K562 (cell line): Measurements from ENCODE around the gene TLN1. TPM values are rescaled to one million over a fixed set of nuclear protein-coding genes. Genes with fewer than 3 reads are reported as not detected.
A peak's percentile ranks its signal among the peaks of the same experiment; 100 is the strongest.

ENCODE experiments used
- ATF1 ChIP-seq, 2 experiments: fragments of 450-650 bp in 1 of 2; IDR thresholded peaks; 2 replicates each; pipeline ENCODE4 v1.6.1; 2016; ENCODE audit warnings: missing compliant biosample characterization in 1 of 2, missing genetic modification characterization in 1 of 2
- CBX3 ChIP-seq, 2 experiments: IDR thresholded peaks; 1 replicate in 1 of 2; 2 replicates in 1 of 2; pipeline ENCODE4 v1.6.1; 2012; ENCODE audit warnings: inconsistent platforms in 2 of 2, low read length in 2 of 2, borderline replicate concordance in 1 of 2, control low read depth in 1 of 2
- ERF ChIP-seq: fragments of 450-650 bp; formaldehyde crosslinking; IDR thresholded peaks from 2 replicates; pipeline ENCODE4 v1.4.0; 2020; ENCODE audit warnings: mild to moderate bottlenecking, mixed read lengths
- LCOR ChIP-seq: sonication (generic); formaldehyde crosslinking; IDR thresholded peaks from 2 replicates; pipeline ENCODE4 v1.8.0; 2022; ENCODE audit warnings: mild to moderate bottlenecking, missing genetic modification reagents
- MTA3 ChIP-seq: fragments of 450-650 bp; formaldehyde crosslinking; IDR thresholded peaks from 2 replicates; pipeline ENCODE4 v1.6.1; 2017; ENCODE audit warnings: mild to moderate bottlenecking, borderline replicate concordance
- RBFOX2 ChIP-seq: fragments of 200-400 bp; formaldehyde crosslinking; IDR thresholded peaks from 2 replicates; pipeline ENCODE4 v1.6.1; 2017; ENCODE audit warnings: low read depth, mild to moderate bottlenecking, low read length, moderate library complexity
- SMARCA5 ChIP-seq: fragments of 450-650 bp; IDR thresholded peaks from 2 replicates; pipeline ENCODE4 v1.6.1; 2016
- SUPT5H ChIP-seq: fragments of 450-650 bp; IDR thresholded peaks from 2 replicates; pipeline ENCODE4 v1.6.1; 2016
- VEZF1 ChIP-seq: fragments of 200-800 bp; sonication (Bioruptor generic); IDR thresholded peaks from 2 replicates; pipeline ENCODE4 v1.6.1; 2017; ENCODE audit warnings: missing genetic modification characterization, missing compliant biosample characterization
- ZBED1 ChIP-seq: IDR thresholded peaks from 2 replicates; pipeline ENCODE4 v1.6.1; 2014
- ZBTB33 ChIP-seq: sonication (generic); formaldehyde crosslinking; IDR thresholded peaks from 2 replicates; pipeline ENCODE4 v1.8.1; 2023; ENCODE audit warnings: mild to moderate bottlenecking, missing genetic modification reagents
- ZNF12 ChIP-seq: sonication (generic); formaldehyde crosslinking; IDR thresholded peaks from 2 replicates; pipeline ENCODE4 v1.4.0; 2020; ENCODE audit warnings: mild to moderate bottlenecking, missing genetic modification reagents
- ZNF511 ChIP-seq: sonication (generic); formaldehyde crosslinking; IDR thresholded peaks from 2 replicates; pipeline ENCODE4 v1.8.0; 2022; ENCODE audit warnings: mild to moderate bottlenecking, missing genetic modification reagents
- ZNF639 ChIP-seq, 2 experiments: fragments of 200-800 bp in 1 of 2; sonication (Bioruptor generic) in 1 of 2; sonication (generic) in 1 of 2; formaldehyde crosslinking in 1 of 2; IDR thresholded peaks in 1 of 2; conservative IDR thresholded peaks in 1 of 2; 2 replicates each; pipeline versions ENCODE4 v1.5.0 to v1.6.1; 2016 to 2020; ENCODE audit warnings: missing compliant biosample characterization in 1 of 2, missing genetic modification characterization in 1 of 2, missing genetic modification reagents in 1 of 2
- polyA plus RNA-seq, 8 experiments: library from polyadenylated mRNA; depleted of rRNA in 4 of 8; stranded (reverse) in 5 of 8; unstranded in 3 of 8; fragments of >200 nt; fragmentation: Nextera tagmentation in 2 of 8; fragmentation: Illumina TruSeq in 1 of 8; extraction: Ambion mirVana in 2 of 8; extraction: Trizol in 1 of 8; gene quantifications; 2 replicates each; pipeline versions ENCODE4 v1.2.1 to v1.2.3, GENCODE V29; 2011 to 2014; ENCODE audit warnings: inconsistent platforms in 1 of 8, missing spikeins in 1 of 8
- total RNA-seq, 7 experiments: library from RNA; depleted of rRNA in 6 of 7; stranded (reverse); fragments of >200 nt in 6 of 7; fragmentation: Illumina TruSeq in 2 of 7; extraction: Trizol in 2 of 7; gene quantifications; 2 replicates each; pipeline versions ENCODE4 v1.2.1 to v1.2.3, GENCODE V29; 2011 to 2021; ENCODE audit warnings: low replicate concordance in 1 of 7
- TF ChIP-seq, protein P1 (sequence below): sonication (generic); formaldehyde crosslinking; IDR thresholded peaks from 2 replicates; pipeline ENCODE4 v1.8.0; 2022; ENCODE audit warnings: mild to moderate bottlenecking, missing genetic modification reagents
- TF ChIP-seq, protein P2 (sequence below): fragments of 450-650 bp; IDR thresholded peaks from 2 replicates; pipeline ENCODE4 v1.6.1; 2016

Gene TLN1
- total and polyA plus RNA-seq, 9 of the 15 experiments (the other 6 are each of a cell fraction or from before 2014, with no cell fraction given): 3.6 to 240 (median 54.8) TPM

DNA sequence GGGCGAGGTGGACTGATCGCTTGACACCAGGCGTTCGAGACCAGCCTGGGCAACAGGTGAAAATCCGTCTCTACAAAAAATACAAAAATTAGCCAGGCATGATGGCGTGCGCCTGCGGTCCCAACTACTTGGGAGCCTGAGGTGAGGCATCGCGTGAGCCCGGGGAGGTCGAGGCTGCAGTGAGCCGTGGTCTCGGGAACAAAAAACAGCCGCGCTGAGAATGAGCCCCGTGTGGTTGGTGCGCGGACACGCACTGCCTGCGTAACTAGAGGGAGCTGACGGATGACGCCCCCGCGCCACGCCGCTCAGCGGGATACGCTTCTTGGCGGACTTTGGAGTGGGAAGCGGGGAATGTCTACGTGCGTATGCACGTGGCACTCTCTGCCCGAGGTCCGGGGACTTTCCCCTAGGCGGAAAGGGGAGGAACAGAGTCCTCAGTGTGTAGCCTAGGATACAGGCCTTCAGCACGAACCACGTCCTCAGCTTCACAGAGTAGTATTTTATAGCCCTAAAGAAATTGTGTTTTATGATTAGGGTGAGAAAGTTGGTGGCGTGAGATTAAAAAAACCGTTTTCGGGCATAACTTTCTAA lies 74.4 kb downstream of the TLN1 start, which contains the start of gene RMRP (continued):
- TF ChIP-seq ZNF511 (CRISPR knock-in tag): peak; percentile 82; the same call in 1 of the 2 replicates
- peak; percentile 74; the same call in 1 of the 2 replicates for TF ChIP-seq MTA3
- peak; percentile 73 for TF ChIP-seq RBFOX2
- TF ChIP-seq ERF (CRISPR knock-in tag): no peak
- peak; percentile 58 for TF ChIP-seq VEZF1 (CRISPR knock-in tag)
- TF ChIP-seq, protein P1, sequence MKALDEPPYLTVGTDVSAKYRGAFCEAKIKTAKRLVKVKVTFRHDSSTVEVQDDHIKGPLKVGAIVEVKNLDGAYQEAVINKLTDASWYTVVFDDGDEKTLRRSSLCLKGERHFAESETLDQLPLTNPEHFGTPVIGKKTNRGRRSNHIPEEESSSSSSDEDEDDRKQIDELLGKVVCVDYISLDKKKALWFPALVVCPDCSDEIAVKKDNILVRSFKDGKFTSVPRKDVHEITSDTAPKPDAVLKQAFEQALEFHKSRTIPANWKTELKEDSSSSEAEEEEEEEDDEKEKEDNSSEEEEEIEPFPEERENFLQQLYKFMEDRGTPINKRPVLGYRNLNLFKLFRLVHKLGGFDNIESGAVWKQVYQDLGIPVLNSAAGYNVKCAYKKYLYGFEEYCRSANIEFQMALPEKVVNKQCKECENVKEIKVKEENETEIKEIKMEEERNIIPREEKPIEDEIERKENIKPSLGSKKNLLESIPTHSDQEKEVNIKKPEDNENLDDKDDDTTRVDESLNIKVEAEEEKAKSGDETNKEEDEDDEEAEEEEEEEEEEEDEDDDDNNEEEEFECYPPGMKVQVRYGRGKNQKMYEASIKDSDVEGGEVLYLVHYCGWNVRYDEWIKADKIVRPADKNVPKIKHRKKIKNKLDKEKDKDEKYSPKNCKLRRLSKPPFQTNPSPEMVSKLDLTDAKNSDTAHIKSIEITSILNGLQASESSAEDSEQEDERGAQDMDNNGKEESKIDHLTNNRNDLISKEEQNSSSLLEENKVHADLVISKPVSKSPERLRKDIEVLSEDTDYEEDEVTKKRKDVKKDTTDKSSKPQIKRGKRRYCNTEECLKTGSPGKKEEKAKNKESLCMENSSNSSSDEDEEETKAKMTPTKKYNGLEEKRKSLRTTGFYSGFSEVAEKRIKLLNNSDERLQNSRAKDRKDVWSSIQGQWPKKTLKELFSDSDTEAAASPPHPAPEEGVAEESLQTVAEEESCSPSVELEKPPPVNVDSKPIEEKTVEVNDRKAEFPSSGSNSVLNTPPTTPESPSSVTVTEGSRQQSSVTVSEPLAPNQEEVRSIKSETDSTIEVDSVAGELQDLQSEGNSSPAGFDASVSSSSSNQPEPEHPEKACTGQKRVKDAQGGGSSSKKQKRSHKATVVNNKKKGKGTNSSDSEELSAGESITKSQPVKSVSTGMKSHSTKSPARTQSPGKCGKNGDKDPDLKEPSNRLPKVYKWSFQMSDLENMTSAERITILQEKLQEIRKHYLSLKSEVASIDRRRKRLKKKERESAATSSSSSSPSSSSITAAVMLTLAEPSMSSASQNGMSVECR (CRISPR knock-in tag): peak; percentile 94
- peak in 1 of 2 experiments; percentile 63; a peak in 1 of 4 replicates for TF ChIP-seq ZNF639 (CRISPR knock-in tag; conservative IDR thresholded peaks at IDR 0.05 in 1 of 2, IDR thresholded peaks at IDR 0.05 in 1 of 2)
- peak; percentile 61 for TF ChIP-seq SUPT5H
- TF ChIP-seq LCOR: peak; percentile 61; the same call in 1 of the 2 replicates
- TF ChIP-seq ZNF12 (CRISPR knock-in tag): 0 out of 2 replicates have a peak, but pooled peaks have one; percentile 26
- peak in 1 of 2 experiments; percentile 74; a peak in 1 of 3 replicates for TF ChIP-seq CBX3 (IDR thresholded peaks at IDR 0.05; ENCODE audit: borderline replicate concordance in 1 of 2, low read length in 2 of 2)
- TF ChIP-seq, protein P2, sequence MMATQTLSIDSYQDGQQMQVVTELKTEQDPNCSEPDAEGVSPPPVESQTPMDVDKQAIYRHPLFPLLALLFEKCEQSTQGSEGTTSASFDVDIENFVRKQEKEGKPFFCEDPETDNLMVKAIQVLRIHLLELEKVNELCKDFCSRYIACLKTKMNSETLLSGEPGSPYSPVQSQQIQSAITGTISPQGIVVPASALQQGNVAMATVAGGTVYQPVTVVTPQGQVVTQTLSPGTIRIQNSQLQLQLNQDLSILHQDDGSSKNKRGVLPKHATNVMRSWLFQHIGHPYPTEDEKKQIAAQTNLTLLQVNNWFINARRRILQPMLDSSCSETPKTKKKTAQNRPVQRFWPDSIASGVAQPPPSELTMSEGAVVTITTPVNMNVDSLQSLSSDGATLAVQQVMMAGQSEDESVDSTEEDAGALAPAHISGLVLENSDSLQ: peak; percentile 74
- TF ChIP-seq ZBTB33: 0 out of 2 replicates have a peak, but pooled peaks have one; percentile 73
- TF ChIP-seq ZBED1: peak; percentile 81; the same call in 1 of the 2 replicates
- peak; percentile 39; the same call in 1 of the 2 replicates for TF ChIP-seq ATF1 (CRISPR knock-in tag; IDR thresholded peaks at IDR 0.05)
- TF ChIP-seq ATF1 (tag; IDR thresholded peaks at IDR 0.05): peak; percentile 96
- peak; percentile 74 for TF ChIP-seq SMARCA5
